CD8-positive, alpha-beta memory T cell (primary cell): ENCODE results near the gene PQBP1. TPM values are rescaled to one million over a fixed set of nuclear protein-coding genes. Genes with fewer than 3 reads are reported as not detected.

Source experiments
- CTCF ChIA-PET: fragments of 350-600 bp; sonication (Branson Sonifier 250); formaldehyde crosslinking; loops from one replicate; lab custom pipeline; 2021; ENCODE audit warnings: antibody characterized with exemption; lab: Charles Lee
- POLR2A ChIA-PET: fragments of 350-600 bp; sonication (Branson Sonifier 250); formaldehyde crosslinking; loops from one replicate; lab custom pipeline; 2021; ENCODE audit warnings: antibody characterized with exemption; lab: Charles Lee
- DNase-seq, 5 donors: peaks; one replicate each; pipeline versions ENCODE4 v3.0.0 to v3.0.0-alpha.2; 2020 to 2022; ENCODE audit warnings: mixed read lengths in 1 of 5
- H3K27ac ChIP-seq: one replicate; pipeline ENCODE4 v1.7.0; 2013; ENCODE audit warnings: low read depth, mild to moderate bottlenecking, low read length, moderate library complexity
- H3K27me3 ChIP-seq: 2 replicates; pipeline ENCODE4 v1.7.0; 2013; ENCODE audit warnings: low read length, mild to moderate bottlenecking; ENCODE audit not compliant: insufficient read depth, poor library complexity, severe bottlenecking
- H3K36me3 ChIP-seq: 2 replicates; pipeline ENCODE4 v1.7.0; 2013; ENCODE audit warnings: mild to moderate bottlenecking, low read length, moderate library complexity; ENCODE audit not compliant: insufficient read depth
- H3K4me1 ChIP-seq: 2 replicates; pipeline ENCODE4 v1.7.0; 2013; ENCODE audit warnings: mild to moderate bottlenecking, low read length, moderate library complexity; ENCODE audit not compliant: insufficient read depth
- H3K4me3 ChIP-seq: 2 replicates; pipeline ENCODE4 v1.7.0; 2013; ENCODE audit warnings: mild to moderate bottlenecking, low read length
- H3K9me3 ChIP-seq: 2 replicates; pipeline ENCODE4 v1.7.0; 2013; ENCODE audit warnings: mild to moderate bottlenecking, low read length
- H3K27ac Mint-ChIP-seq, 8 donors: one replicate each; pipeline ENCODE4 v1.8.0; 2020 to 2021; ENCODE audit warnings: mixed read lengths in 8 of 8, mild to moderate bottlenecking in 6 of 8, inconsistent platforms in 3 of 8, moderate library complexity in 3 of 8
- H3K27me3 Mint-ChIP-seq, 2 donors: one replicate each; pipeline ENCODE4 v1.8.0; 2020 to 2021; ENCODE audit warnings: mixed read lengths in 2 of 2, mild to moderate bottlenecking in 1 of 2, moderate library complexity in 1 of 2
- H3K36me3 Mint-ChIP-seq, 3 donors: one replicate each; pipeline ENCODE4 v1.8.0; 2020 to 2021; ENCODE audit warnings: mixed read lengths in 3 of 3, inconsistent platforms in 1 of 3, mild to moderate bottlenecking in 1 of 3
- H3K4me1 Mint-ChIP-seq, 3 donors: one replicate each; pipeline ENCODE4 v1.8.0; 2020 to 2021; ENCODE audit warnings: mixed read lengths in 3 of 3, inconsistent platforms in 1 of 3, mild to moderate bottlenecking in 1 of 3
- H3K4me3 Mint-ChIP-seq, 7 donors: one replicate each; pipeline ENCODE4 v1.8.0; 2020 to 2021; ENCODE audit warnings: mixed read lengths in 7 of 7, mild to moderate bottlenecking in 6 of 7, moderate library complexity in 4 of 7, inconsistent platforms in 2 of 7
- H3K9me3 Mint-ChIP-seq, 5 donors: one replicate each; pipeline ENCODE4 v1.8.0; 2020 to 2022; ENCODE audit warnings: mixed read lengths in 5 of 5, mild to moderate bottlenecking in 3 of 5, moderate library complexity in 2 of 5, inconsistent platforms in 1 of 5
- polyA plus RNA-seq: library from polyadenylated mRNA; unstranded; fragments of 300-500 nt; fragmentation: Illumina TruSeq; gene quantifications from one replicate; pipeline ENCODE4 v1.2.3, GENCODE V29; 2021
- total RNA-seq, 2 experiments: library from RNA; stranded (reverse); gene quantifications; one replicate each; pipeline ENCODE4 v1.2.3, GENCODE V29; 2021

The PQBP1 gene
- total and polyA plus RNA-seq, 3 experiments from 2014 or later: 83.5 to 106 (median 101) TPM

GRCh38 chrX:48902776-48903175, 5.0 kb downstream of the PQBP1 start:
- POLR2A ChIA-PET: interaction anchor here (3.1 kb wide), 1 partner anchor 10 kb away, joined by 9 read pairs; no protein-coding TSS in a partner anchor
- Mint-ChIP-seq H3K4me1 (peaks cover 8 to 16% (median 8%) of the 10 kb centered on the region in 3 donors), H3K4me3 (peak overlapping the region in 1 of 7 donors; percentile 20), H3K27me3 (peaks cover 0 to 6% of the 10 kb centered on the region in 2 donors), H3K36me3 (peaks cover 0 to 57% (median 3%) of the 10 kb centered on the region in 3 donors), H3K9me3 (no peaks in the 10 kb centered on the region), H3K27ac (peak overlapping the region in 1 of 8 donors; percentile 70)
- Histone ChIP-seq H3K27me3 (no peaks in the 10 kb centered on the region), H3K36me3 (peaks cover 3% of the 10 kb centered on the region), H3K4me1 (peaks cover 16% of the 10 kb centered on the region), H3K4me3 (no peak overlapping the region), H3K27ac (no peak overlapping the region), H3K9me3 (no peaks in the 10 kb centered on the region)
- no peak for DNase-seq
- CTCF ChIA-PET: interaction anchor here (0.8 kb wide), 2 partner anchors 8 to 11 kb away, joined by 3 read pairs; no protein-coding TSS in a partner anchor

GRCh38 chrX:48903290-48903689, 5.6 kb downstream of the PQBP1 start:
- DNase-seq: no peak
- peaks cover 15% of the 10 kb centered on the region for H3K4me1 ChIP-seq
- no peaks in the 10 kb centered on the region for H3K9me3 ChIP-seq
- H3K36me3 Mint-ChIP-seq: peaks cover 0 to 58% (median 3%) of the 10 kb centered on the region in 3 donors
- H3K4me1 Mint-ChIP-seq: peaks cover 3 to 13% (median 5%) of the 10 kb centered on the region in 3 donors
- no peaks in the 10 kb centered on the region for H3K9me3 Mint-ChIP-seq
- no peak overlapping the region for H3K27ac ChIP-seq
- peaks cover 0 to 6% of the 10 kb centered on the region in 2 donors for H3K27me3 Mint-ChIP-seq
- H3K27ac Mint-ChIP-seq: peak overlapping the region in 1 of 8 donors; percentile 67
- H3K27me3 ChIP-seq: no peaks in the 10 kb centered on the region
- peaks cover 3% of the 10 kb centered on the region for H3K36me3 ChIP-seq
- H3K4me3 ChIP-seq: no peak overlapping the region
- POLR2A ChIA-PET: interaction anchor here (3.1 kb wide), 1 partner anchor 9 kb away, joined by 9 read pairs; no protein-coding TSS in a partner anchor
- CTCF ChIA-PET: interaction anchor here (0.8 kb wide), 2 partner anchors 9 to 12 kb away, joined by 3 read pairs; no protein-coding TSS in a partner anchor
- peak overlapping the region in 1 of 7 donors; percentile 20 for H3K4me3 Mint-ChIP-seq

GRCh38 chrX:48904180-48904579, 6.5 kb downstream of the PQBP1 start:
- peaks cover 3% of the 10 kb centered on the region for H3K36me3 ChIP-seq
- ChIA-PET CTCF (no interaction called here), POLR2A (no interaction called here)
- Mint-ChIP-seq H3K9me3 (no peaks in the 10 kb centered on the region), H3K27ac (peak overlapping the region in 2 of 8 donors; percentile 26 to 67), H3K4me3 (peak overlapping the region in 1 of 7 donors; percentile 74), H3K4me1 (peaks cover 0 to 6% (median 2%) of the 10 kb centered on the region in 3 donors), H3K36me3 (peaks cover 0 to 63% (median 3%) of the 10 kb centered on the region in 3 donors), H3K27me3 (peaks cover 0 to 6% of the 10 kb centered on the region in 2 donors)
- H3K9me3 ChIP-seq: no peaks in the 10 kb centered on the region
- no peak overlapping the region for H3K4me3 ChIP-seq
- peaks cover 7% of the 10 kb centered on the region for H3K4me1 ChIP-seq
- H3K27ac ChIP-seq: no peak overlapping the region
- H3K27me3 ChIP-seq: no peaks in the 10 kb centered on the region
- no peak for DNase-seq

GRCh38 chrX:48904626-48905025, 6.9 kb downstream of the PQBP1 start:
- Histone ChIP-seq H3K27me3 (no peaks in the 10 kb centered on the region), H3K27ac (no peak overlapping the region), H3K4me3 (no peak overlapping the region), H3K9me3 (no peaks in the 10 kb centered on the region), H3K4me1 (peaks cover 2% of the 10 kb centered on the region), H3K36me3 (peaks cover 3% of the 10 kb centered on the region)
- peaks cover 0 to 2% (median 2%) of the 10 kb centered on the region in 3 donors for H3K4me1 Mint-ChIP-seq
- no peak overlapping the region for H3K4me3 Mint-ChIP-seq
- H3K36me3 Mint-ChIP-seq: peaks cover 0 to 64% (median 3%) of the 10 kb centered on the region in 3 donors
- ChIA-PET CTCF (no interaction called here), POLR2A (no interaction called here)
- DNase-seq: no peak
- H3K9me3 Mint-ChIP-seq: no peaks in the 10 kb centered on the region
- no peak overlapping the region for H3K27ac Mint-ChIP-seq
- H3K27me3 Mint-ChIP-seq: peaks cover 0 to 6% of the 10 kb centered on the region in 2 donors

GRCh38 chrX:48905090-48905790, 7.5 kb downstream of the PQBP1 start:
- H3K9me3 Mint-ChIP-seq: no peaks in the 10 kb centered on the region
- POLR2A ChIA-PET: no interaction called here
- no peak overlapping the region for H3K4me3 ChIP-seq
- no peak for DNase-seq
- H3K36me3 Mint-ChIP-seq: peaks cover 0 to 62% (median 3%) of the 10 kb centered on the region in 3 donors
- H3K27me3 ChIP-seq: no peaks in the 10 kb centered on the region
- peaks cover 3% of the 10 kb centered on the region for H3K36me3 ChIP-seq
- peaks cover 0 to 6% of the 10 kb centered on the region in 2 donors for H3K27me3 Mint-ChIP-seq
- H3K4me3 Mint-ChIP-seq: no peak overlapping the region
- H3K4me1 ChIP-seq: peaks cover 1% of the 10 kb centered on the region
- H3K9me3 ChIP-seq: no peaks in the 10 kb centered on the region
- H3K4me1 Mint-ChIP-seq: peaks cover 0 to 2% (median 2%) of the 10 kb centered on the region in 3 donors
- no peak overlapping the region for H3K27ac Mint-ChIP-seq
- CTCF ChIA-PET: no interaction called here
- H3K27ac ChIP-seq: no peak overlapping the region

GRCh38 chrX:48908600-48908999, 10.9 kb downstream of the PQBP1 start:
- no peaks in the 10 kb centered on the region for H3K9me3 Mint-ChIP-seq
- peaks cover 0 to 14% of the 10 kb centered on the region in 2 donors for H3K27me3 Mint-ChIP-seq
- Histone ChIP-seq H3K27me3 (no peaks in the 10 kb centered on the region), H3K4me3 (no peak overlapping the region), H3K4me1 (peaks cover 27% of the 10 kb centered on the region), H3K27ac (no peak overlapping the region), H3K9me3 (no peaks in the 10 kb centered on the region), H3K36me3 (no peaks in the 10 kb centered on the region)
- peaks cover 25 to 33% (median 30%) of the 10 kb centered on the region in 3 donors for H3K4me1 Mint-ChIP-seq
- DNase-seq: no peak
- ChIA-PET POLR2A (no interaction called here), CTCF (no interaction called here)
- H3K27ac Mint-ChIP-seq: peak overlapping the region in 2 of 8 donors; percentile 11 to 33
- peaks cover 0 to 55% (median 3%) of the 10 kb centered on the region in 3 donors for H3K36me3 Mint-ChIP-seq
- H3K4me3 Mint-ChIP-seq: peak overlapping the region in 1 of 7 donors; percentile 37

GRCh38 chrX:48909703-48910294, 12.1 kb downstream of the PQBP1 start:
- H3K9me3 ChIP-seq: no peaks in the 10 kb centered on the region
- Mint-ChIP-seq H3K4me3 (peak overlapping the region in 2 of 7 donors; percentile 76 to 86), H3K4me1 (peaks cover 35 to 45% (median 42%) of the 10 kb centered on the region in 3 donors), H3K27me3 (peaks cover 0 to 14% of the 10 kb centered on the region in 2 donors), H3K27ac (peak overlapping the region in 5 of 8 donors; percentile 57 to 98 (median 93)), H3K36me3 (peaks cover 5 to 58% (median 6%) of the 10 kb centered on the region in 3 donors), H3K9me3 (no peaks in the 10 kb centered on the region)
- H3K4me3 ChIP-seq: no peak overlapping the region
- ChIA-PET POLR2A (no interaction called here), CTCF (no interaction called here)
- H3K36me3 ChIP-seq: peaks cover 11% of the 10 kb centered on the region
- no peak overlapping the region for H3K27ac ChIP-seq
- no peak for DNase-seq
- H3K4me1 ChIP-seq: peaks cover 39% of the 10 kb centered on the region
- no peaks in the 10 kb centered on the region for H3K27me3 ChIP-seq
